SK-N-SH (cell line): Measurements from ENCODE around the gene HID1. TPM values are rescaled to one million over a fixed set of nuclear protein-coding genes. Genes with fewer than 3 reads are reported as not detected.
A peak's percentile ranks its signal among the peaks of the same experiment; 100 is the strongest.

ENCODE experiments used
- CTCF ChIA-PET: fragments of 300-600, 350-600 bp; formaldehyde crosslinking; extraction: SDS; loops from one replicate; lab custom pipeline; 2021; lab: Yijun Ruan, JAX
- POLR2A ChIA-PET: fragments of 350-600 bp; sonication (Branson Sonifier 250); formaldehyde crosslinking; extraction: SDS; loops from one replicate; lab custom pipeline; 2020; ENCODE audit warnings: antibody characterized with exemption, inconsistent platforms; lab: Yijun Ruan, JAX
- DNase-seq: peaks from one replicate; pipeline ENCODE4 v3.0.0; 2012
- H2AFZ ChIP-seq: fragments of 200-600 bp; sonication (generic); 2 replicates; pipeline ENCODE4 v1.8.1; 2016; ENCODE audit warnings: antibody characterized with exemption, mild to moderate bottlenecking, low read depth
- H3F3A ChIP-seq: fragments of 200-600 bp; sonication (generic); replicated peaks from 2 replicates; pipeline ENCODE3; 2016; ENCODE audit warnings: antibody characterized with exemption, mild to moderate bottlenecking; ENCODE audit not compliant: insufficient read depth
- H3K27ac ChIP-seq, 2 experiments: fragments of 200-500 bp in 1 of 2; fragments of 200-600 bp in 1 of 2; sonication (Bioruptor generic) in 1 of 2; sonication (generic), shearing (Covaris generic) in 1 of 2; 2 replicates each; pipeline versions ENCODE4 v1.5.1 to v1.6.1; 2014 to 2016; ENCODE audit warnings: low read depth in 2 of 2, inconsistent platforms in 1 of 2, low read length in 1 of 2, mild to moderate bottlenecking in 1 of 2, mixed read lengths in 1 of 2
- H3K27me3 ChIP-seq: fragments of 200-600 bp; sonication (generic), shearing (Covaris generic); 2 replicates; pipeline ENCODE4 v1.6.1; 2016; ENCODE audit warnings: mixed run types; ENCODE audit not compliant: insufficient read depth
- H3K36me3 ChIP-seq, 2 experiments: fragments of 200-500 bp in 1 of 2; fragments of 200-600 bp in 1 of 2; sonication (Bioruptor generic) in 1 of 2; sonication (generic) in 1 of 2; replicated peaks in 1 of 2; 2 replicates each; pipeline versions ENCODE3 to v1.5.1; 2014 to 2016; ENCODE audit warnings: low read length in 1 of 2, mild to moderate bottlenecking in 1 of 2; ENCODE audit not compliant: insufficient read depth in 2 of 2, control insufficient read depth in 1 of 2
- H3K4me1 ChIP-seq, 2 experiments: fragments of 200-500 bp in 1 of 2; fragments of 200-600 bp in 1 of 2; sonication (Bioruptor generic) in 1 of 2; sonication (generic), shearing (Covaris generic) in 1 of 2; 2 replicates each; pipeline versions ENCODE4 v1.5.1 to v1.6.1; 2014 to 2016; ENCODE audit warnings: low read depth in 1 of 2, low read length in 1 of 2, mixed run types in 1 of 2; ENCODE audit not compliant: insufficient read depth in 2 of 2, control insufficient read depth in 1 of 2
- H3K4me2 ChIP-seq: fragments of 200-600 bp; sonication (generic), shearing (Covaris generic); 2 replicates; pipeline ENCODE4 v1.6.1; 2017; ENCODE audit warnings: mixed run types
- H3K4me3 ChIP-seq, 2 experiments: fragments of 200-500 bp in 1 of 2; fragments of 200-600 bp in 1 of 2; sonication (Bioruptor generic) in 1 of 2; sonication (generic), shearing (Covaris generic) in 1 of 2; 2 replicates each; pipeline versions ENCODE4 v1.5.1 to v1.8.1; 2014 to 2016; ENCODE audit warnings: low read depth in 2 of 2, inconsistent platforms in 1 of 2, low read length in 1 of 2, mild to moderate bottlenecking in 1 of 2, mixed read lengths in 1 of 2, moderate library complexity in 1 of 2
- H3K79me2 ChIP-seq: fragments of 200-600 bp; sonication (generic); 2 replicates; pipeline ENCODE4 v1.8.1; 2017; ENCODE audit warnings: mild to moderate bottlenecking; ENCODE audit not compliant: insufficient read depth
- H3K9ac ChIP-seq: fragments of 200-600 bp; sonication (generic); 2 replicates; pipeline ENCODE4 v1.6.1; 2017; ENCODE audit warnings: mixed run types
- H3K9me2 ChIP-seq: fragments of 200-600 bp; sonication (generic); 2 replicates; pipeline ENCODE4 v1.6.1; 2017; ENCODE audit warnings: mixed run types
- H3K9me3 ChIP-seq: fragments of 200-600 bp; sonication (generic); 2 replicates; pipeline ENCODE4 v1.6.1; 2017; ENCODE audit warnings: mixed run types, mild to moderate bottlenecking, moderate library complexity
- H4K20me1 ChIP-seq: fragments of 200-600 bp; sonication (generic); 2 replicates; pipeline ENCODE4 v1.6.1; 2017; ENCODE audit warnings: mild to moderate bottlenecking, mixed run types; ENCODE audit not compliant: insufficient read depth
- ELF1 ChIP-seq: IDR thresholded peaks from 2 replicates; pipeline ENCODE4 v1.4.0; 2012
- FOXJ3 ChIP-seq: sonication (generic); formaldehyde crosslinking; IDR thresholded peaks from 2 replicates; pipeline ENCODE4 v1.5.1; 2020; ENCODE audit warnings: mild to moderate bottlenecking, missing genetic modification reagents
- FOXM1 ChIP-seq: IDR thresholded peaks from 2 replicates; pipeline ENCODE4 v1.4.0; 2012; ENCODE audit warnings: low read depth, mild to moderate bottlenecking
- IRF3 ChIP-seq: fragments of 150-350 bp; IDR thresholded peaks from 2 replicates; pipeline ENCODE4 v1.6.1; 2016; ENCODE audit warnings: mild to moderate bottlenecking, low read depth, low read length
- MEF2A ChIP-seq: IDR thresholded peaks from 2 replicates; pipeline ENCODE4 v1.4.0; 2012; ENCODE audit warnings: low read depth, borderline replicate concordance
- MXI1 ChIP-seq: IDR thresholded peaks from 2 replicates; pipeline ENCODE4 v1.6.1; 2012; ENCODE audit warnings: mild to moderate bottlenecking, low read depth, low read length, improper control_type of control experiment
- NFIC ChIP-seq: IDR thresholded peaks from 2 replicates; pipeline ENCODE4 v1.4.0; 2012; ENCODE audit warnings: borderline replicate concordance
- RAD21 ChIP-seq: IDR thresholded peaks from 2 replicates; pipeline ENCODE4 v1.6.1; 2012; ENCODE audit warnings: mild to moderate bottlenecking, low read length
- RCOR1 ChIP-seq: fragments of 150-350 bp; IDR thresholded peaks from 2 replicates; pipeline ENCODE4 v1.6.1; 2017; ENCODE audit warnings: antibody characterized with exemption, low read length
- REST ChIP-seq: IDR thresholded peaks from 2 replicates; pipeline ENCODE4 v1.6.1; 2012; ENCODE audit warnings: mild to moderate bottlenecking, low read depth, low read length, moderate library complexity
- RFX5 ChIP-seq: IDR thresholded peaks from 2 replicates; pipeline ENCODE4 v1.6.1; 2012; ENCODE audit warnings: mild to moderate bottlenecking, improper control_type of control experiment, low read length
- SIN3A ChIP-seq: IDR thresholded peaks from 2 replicates; pipeline ENCODE4 v1.6.1; 2012; ENCODE audit warnings: low read depth, mild to moderate bottlenecking, low read length, moderate library complexity, borderline replicate concordance
- USF1 ChIP-seq: IDR thresholded peaks from 2 replicates; pipeline ENCODE4 v1.4.0; 2012; ENCODE audit warnings: low read depth, borderline replicate concordance
- WGBS: methylation state at CpG from one replicate; pipeline ENCODE4 v1.1.6; 2017; ENCODE audit warnings: low lambda C conversion rate; 5-methylcytosine and 5-hydroxymethylcytosine counted together
- polyA plus RNA-seq, 3 experiments: library from polyadenylated mRNA; depleted of rRNA; stranded (reverse); fragments of >200 nt; gene quantifications; 2 replicates each; pipeline ENCODE4 v1.2.3, GENCODE V29; 2012

The HID1 gene
- polyA plus RNA-seq, 1 of the 3 experiments (the other 2 are of a cell fraction): 2.5 TPM

- peaks cover 5% of the 10 kb centered on the region for H3F3A ChIP-seq
- no peaks in the 10 kb centered on the region for H3K79me2 ChIP-seq
- DNase-seq: no peak
- H2AFZ ChIP-seq: peak overlapping the region; percentile 44; the same call in 1 of the 2 replicates
- ChIA-PET POLR2A (interaction anchor here (0.9 to 6.7 kb wide), 8 partner anchors 10 to 158 kb away, joined by 4 to 97 read pairs (median 14); partner anchors contain the start of genes ATP5PD, CDR2L, KCTD2 and MRPL58), CTCF (interaction anchor here (1.0 to 12.5 kb wide), 10 partner anchors 10 to 229 kb away, joined by 3 to 219 read pairs (median 4); partner anchors contain the start of genes CDR2L and MRPL58)
- H4K20me1 ChIP-seq: no peaks in the 10 kb centered on the region
- H3K9ac ChIP-seq: no peak overlapping the region
- H3K36me3 ChIP-seq: no peaks in the 10 kb centered on the region
- H3K9me2 ChIP-seq: no peaks in the 10 kb centered on the region
- H3K4me2 ChIP-seq: peak overlapping the region; percentile 96
- peaks cover 0 to 22% of the 10 kb centered on the region in 2 experiments; a peak in 1 of 4 replicates for H3K4me1 ChIP-seq
- WGBS: 16% methylated on average over 17 of the region's 17 CpGs
- H3K27ac ChIP-seq: no peak overlapping the region
- peak overlapping the region; percentile 54 to 70 for H3K4me3 ChIP-seq
- TF ChIP-seq RFX5 (no peak), MEF2A (no peak), RAD21 (no peak), FOXJ3 (CRISPR knock-in tag) (no peak), IRF3 (no peak), FOXM1 (no peak), SIN3A (0 out of 2 replicates have a peak, but pooled peaks have one; percentile 35), ELF1 (no peak), RCOR1 (no peak), REST (no peak), NFIC (no peak), USF1 (no peak), MXI1 (peak; percentile 96)
- H3K9me3 ChIP-seq: no peaks in the 10 kb centered on the region
- peaks cover 26% of the 10 kb centered on the region for H3K27me3 ChIP-seq
Observed at GRCh38 chr17:74972973-74973328, 392 bp upstream of the HID1 start.
